MM.1S (cell line): ENCODE measurements around the gene ACYP2.

Experiments used
- DNase-seq: peaks from one replicate; pipeline ENCODE4 v3.0.0-alpha.2; 2015
- H2AFZ ChIP-seq: fragments of 300-600 bp; sonication (generic); 2 replicates; pipeline ENCODE4 v1.6.0; 2016; ENCODE audit warnings: antibody characterized with exemption, low read length
- H3F3A ChIP-seq: fragments of 300-600 bp; sonication (generic); 2 replicates; pipeline ENCODE4 v1.6.1; 2016; ENCODE audit warnings: mild to moderate bottlenecking, antibody characterized with exemption, low read length, moderate library complexity, mixed read lengths; ENCODE audit not compliant: insufficient read depth
- H3K27ac ChIP-seq: fragments of 300-600 bp; sonication (generic); 2 replicates; pipeline ENCODE4 v1.5.1; 2016; ENCODE audit warnings: mild to moderate bottlenecking, low read length
- H3K27me3 ChIP-seq: fragments of 300-600 bp; sonication (generic); replicated peaks from 2 replicates; pipeline ENCODE4 v1.6.0; 2016; ENCODE audit warnings: low read length; ENCODE audit not compliant: insufficient read depth
- H3K36me3 ChIP-seq: fragments of 300-600 bp; sonication (generic); replicated peaks from 2 replicates; pipeline ENCODE4 v1.6.1; 2016; ENCODE audit warnings: mild to moderate bottlenecking, low read length, mixed read lengths; ENCODE audit not compliant: insufficient read depth
- H3K4me1 ChIP-seq: fragments of 300-600 bp; sonication (generic); 2 replicates; pipeline ENCODE4 v1.6.1; 2016; ENCODE audit warnings: low read length, mixed read lengths
- H3K4me2 ChIP-seq: fragments of 300-600 bp; sonication (generic); 2 replicates; pipeline ENCODE4 v1.6.0; 2016; ENCODE audit warnings: low read depth, low read length
- H3K4me3 ChIP-seq: fragments of 300-600 bp; sonication (generic); 2 replicates; pipeline ENCODE4 v1.5.1; 2016; ENCODE audit warnings: low read length, mixed read lengths
- H3K79me2 ChIP-seq: fragments of 300-600 bp; sonication (generic); 2 replicates; pipeline ENCODE4 v1.6.1; 2016; ENCODE audit warnings: mixed run types, low read length, mixed read lengths
- H3K9ac ChIP-seq: fragments of 300-600 bp; sonication (generic); 2 replicates; pipeline ENCODE4 v1.6.1; 2016; ENCODE audit warnings: low read length, mixed read lengths
- H3K9me2 ChIP-seq: fragments of 300-600 bp; sonication (generic); replicated peaks from 2 replicates; pipeline ENCODE4 v1.6.1; 2016; ENCODE audit warnings: mild to moderate bottlenecking, low read length, mixed read lengths; ENCODE audit not compliant: insufficient read depth
- H3K9me3 ChIP-seq: fragments of 300-600 bp; sonication (generic); replicated peaks from 2 replicates; pipeline ENCODE4 v1.6.1; 2016; ENCODE audit warnings: mild to moderate bottlenecking, low read length, mixed read lengths; ENCODE audit not compliant: insufficient read depth
- H4K20me1 ChIP-seq: fragments of 300-600 bp; sonication (generic); 2 replicates; pipeline ENCODE4 v1.6.1; 2016; ENCODE audit warnings: mild to moderate bottlenecking, low read length, moderate library complexity, mixed read lengths; ENCODE audit not compliant: insufficient read depth
- EZH2 ChIP-seq: fragments of 300-600 bp; sonication (generic); optimal IDR thresholded peaks from 2 replicates; pipeline ENCODE3; 2017; ENCODE audit warnings: low read depth, mild to moderate bottlenecking, antibody characterized with exemption, low read length, mixed read lengths
- EZH2phosphoT487 ChIP-seq: fragments of 300-600 bp; sonication (generic); IDR thresholded peaks from 2 replicates; pipeline ENCODE4 v1.6.1; 2018; ENCODE audit warnings: antibody characterized with exemption, low read length
- TF ChIP-seq, protein P1 (sequence below): fragments of 300-600 bp; sonication (generic); IDR thresholded peaks from 2 replicates; pipeline ENCODE4 v1.5.1; 2016; ENCODE audit warnings: antibody characterized with exemption, low read length, mixed read lengths

The ACYP2 gene

GRCh38 chr2:54274781-54275242, 159.4 kb downstream of the ACYP2 start:
- no peaks in the 10 kb centered on the region for H3K79me2 ChIP-seq
- H3F3A ChIP-seq: no peaks in the 10 kb centered on the region
- H4K20me1 ChIP-seq: no peaks in the 10 kb centered on the region
- H3K36me3 ChIP-seq: no peaks in the 10 kb centered on the region
- TF ChIP-seq, protein P1, sequence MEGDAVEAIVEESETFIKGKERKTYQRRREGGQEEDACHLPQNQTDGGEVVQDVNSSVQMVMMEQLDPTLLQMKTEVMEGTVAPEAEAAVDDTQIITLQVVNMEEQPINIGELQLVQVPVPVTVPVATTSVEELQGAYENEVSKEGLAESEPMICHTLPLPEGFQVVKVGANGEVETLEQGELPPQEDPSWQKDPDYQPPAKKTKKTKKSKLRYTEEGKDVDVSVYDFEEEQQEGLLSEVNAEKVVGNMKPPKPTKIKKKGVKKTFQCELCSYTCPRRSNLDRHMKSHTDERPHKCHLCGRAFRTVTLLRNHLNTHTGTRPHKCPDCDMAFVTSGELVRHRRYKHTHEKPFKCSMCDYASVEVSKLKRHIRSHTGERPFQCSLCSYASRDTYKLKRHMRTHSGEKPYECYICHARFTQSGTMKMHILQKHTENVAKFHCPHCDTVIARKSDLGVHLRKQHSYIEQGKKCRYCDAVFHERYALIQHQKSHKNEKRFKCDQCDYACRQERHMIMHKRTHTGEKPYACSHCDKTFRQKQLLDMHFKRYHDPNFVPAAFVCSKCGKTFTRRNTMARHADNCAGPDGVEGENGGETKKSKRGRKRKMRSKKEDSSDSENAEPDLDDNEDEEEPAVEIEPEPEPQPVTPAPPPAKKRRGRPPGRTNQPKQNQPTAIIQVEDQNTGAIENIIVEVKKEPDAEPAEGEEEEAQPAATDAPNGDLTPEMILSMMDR: no peak
- no peak for TF ChIP-seq EZH2
- no peak for TF ChIP-seq EZH2phosphoT487
- H3K27ac ChIP-seq: no peak overlapping the region
- H3K27me3 ChIP-seq: no peaks in the 10 kb centered on the region
- H3K4me3 ChIP-seq: no peak overlapping the region
- H2AFZ ChIP-seq: no peak overlapping the region
- H3K9me2 ChIP-seq: no peaks in the 10 kb centered on the region
- no peak overlapping the region for H3K9ac ChIP-seq
- H3K4me2 ChIP-seq: no peak overlapping the region
- H3K4me1 ChIP-seq: 0 out of 2 replicates have a peak, but pooled peaks cover 3% of the 10 kb centered on the region
- no peaks in the 10 kb centered on the region for H3K9me3 ChIP-seq
- DNase-seq: no peak

- Histone ChIP-seq H3K36me3 (no peaks in the 10 kb centered on the region), H3K9ac (no peak overlapping the region), H3K27me3 (no peaks in the 10 kb centered on the region), H3K27ac (no peak overlapping the region), H3K9me3 (no peaks in the 10 kb centered on the region), H3K4me2 (no peak overlapping the region), H3K79me2 (no peaks in the 10 kb centered on the region), H2AFZ (no peak overlapping the region), H3K4me3 (no peak overlapping the region), H3K4me1 (0 out of 2 replicates have a peak, but pooled peaks cover 3% of the 10 kb centered on the region), H3K9me2 (no peaks in the 10 kb centered on the region), H3F3A (no peaks in the 10 kb centered on the region), H4K20me1 (no peaks in the 10 kb centered on the region)
- TF ChIP-seq EZH2 (no peak), EZH2phosphoT487 (no peak)
- TF ChIP-seq, protein P1: no peak
- DNase-seq: no peak
Observed at GRCh38 chr2:54275541-54275940, 160.1 kb downstream of the ACYP2 start.

DNA sequence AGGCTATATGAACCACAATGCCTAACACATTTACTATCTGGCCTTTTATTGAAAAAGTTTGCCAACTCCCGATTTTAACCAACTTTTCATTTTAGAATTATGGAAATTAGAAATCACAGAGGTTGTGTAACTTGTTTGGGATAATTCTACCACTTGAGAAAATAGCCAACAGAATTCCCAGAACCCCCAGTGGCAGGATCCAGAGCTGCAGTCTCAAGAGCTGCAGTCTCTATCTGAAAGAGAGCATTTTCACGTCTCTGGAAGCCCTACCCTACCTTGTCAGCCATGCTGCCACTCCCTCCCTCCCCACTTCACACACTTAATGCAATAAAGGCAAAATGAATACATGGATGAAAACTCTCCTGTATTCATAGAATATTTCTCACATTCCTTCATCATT, 164.0 kb downstream of the ACYP2 start:
- no peak overlapping the region for H3K4me3 ChIP-seq
- H3K4me2 ChIP-seq: no peak overlapping the region
- TF ChIP-seq EZH2phosphoT487 (no peak), EZH2 (no peak)
- TF ChIP-seq, protein P1: no peak
- no peak overlapping the region for H3K27ac ChIP-seq
- H3K79me2 ChIP-seq: no peaks in the 10 kb centered on the region
- no peaks in the 10 kb centered on the region for H3F3A ChIP-seq
- no peaks in the 10 kb centered on the region for H3K9me2 ChIP-seq
- H4K20me1 ChIP-seq: no peaks in the 10 kb centered on the region
- no peaks in the 10 kb centered on the region for H3K27me3 ChIP-seq
- no peak for DNase-seq
- no peak overlapping the region for H3K9ac ChIP-seq
- no peak overlapping the region for H2AFZ ChIP-seq
- H3K4me1 ChIP-seq: no peaks in the 10 kb centered on the region
- no peaks in the 10 kb centered on the region for H3K36me3 ChIP-seq
- H3K9me3 ChIP-seq: no peaks in the 10 kb centered on the region
